SK-MEL-5 (cell line): ENCODE measurements around the gene SRSF12. TPM values are rescaled to one million over a fixed set of nuclear protein-coding genes. Genes with fewer than 3 reads are reported as not detected.

Experiments used
- DNase-seq: peaks from one replicate; pipeline ENCODE4 v3.0.0-alpha.2; 2016; ENCODE audit warnings: low read depth, low spot score
- in situ Hi-C: cut with HindIII; loops from 2 replicates; pipeline ENCODE4 v1.10.0; 2016; ENCODE audit warnings: low sequenced_read_pairs, high pct_unique_total_duplicates, low pct_unique_long_range_greater_than_20kb
- small RNA-seq, 2 experiments: library from RNA; depleted of rRNA; stranded (forward); fragments of <200 nt; gene quantifications; one replicate each; pipeline ENCODE3, GENCODE V24; 2014
- total RNA-seq: library from RNA; depleted of rRNA; stranded (reverse); fragments of >200 nt; shearing (Covaris generic); gene quantifications from 2 replicates; pipeline ENCODE4 v1.2.3, GENCODE V29; 2014; rRNA removed

Gene SRSF12
- total RNA-seq, 1 experiment from 2014 or later: 0.21 TPM

GRCh38 chr6:89054208-89054607 is 63.7 kb downstream of the SRSF12 start:
- in situ Hi-C loops: no loop called here
- DNase-seq: no peak

- in situ Hi-C loops: no loop called here
- no peak for DNase-seq
These were observed 66.2 kb downstream of the SRSF12 start for GRCh38 chr6:89051676-89052075.

- in situ Hi-C loops: no loop called here
- no peak for DNase-seq
These were observed 67.2 kb downstream of the SRSF12 start for GRCh38 chr6:89050697-89051096.

DNA sequence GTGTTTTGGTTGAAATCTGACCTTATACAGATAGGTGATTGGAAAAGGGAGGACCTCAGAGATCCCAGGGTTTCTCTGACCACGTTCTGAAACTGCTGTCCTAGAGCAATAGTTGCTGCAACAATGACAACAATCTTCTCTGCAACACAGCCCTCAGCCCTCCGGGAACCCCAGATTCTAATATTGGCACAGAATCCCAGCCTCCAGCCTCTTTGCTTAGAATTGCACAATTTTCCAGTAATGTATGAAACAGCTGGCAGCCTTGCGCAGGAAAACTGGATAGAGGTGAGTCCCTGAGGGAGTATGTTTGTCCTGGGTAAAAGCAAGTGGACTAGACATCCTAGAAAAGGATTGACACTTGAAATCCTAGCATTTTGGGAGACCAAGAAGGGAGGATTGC is 67.7 kb downstream of the SRSF12 start:
- in situ Hi-C loops: no loop called here
- DNase-seq: no peak

DNA sequence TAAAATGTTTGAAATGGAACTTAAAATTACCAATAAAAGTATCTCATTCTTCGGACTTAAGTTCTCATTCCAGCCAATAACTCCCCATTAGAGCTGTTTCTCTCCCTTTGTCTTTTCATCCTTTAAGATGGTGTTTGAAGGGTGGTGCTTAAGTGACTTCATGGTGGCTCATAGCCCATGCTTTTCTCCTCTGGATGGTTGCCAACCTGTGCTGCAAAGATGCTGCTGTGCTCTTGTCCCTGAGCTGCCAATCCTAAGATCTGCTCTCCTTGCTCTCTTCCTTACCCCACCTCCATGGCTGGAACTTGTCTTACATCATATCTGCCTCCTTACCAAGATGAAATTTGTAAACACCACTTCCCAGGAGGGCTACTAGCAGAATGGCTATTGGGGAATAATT is 68.9 kb downstream of the SRSF12 start:
- no peak for DNase-seq
- in situ Hi-C loops: no loop called here

GRCh38 chr6:89048288-89048923 is 69.5 kb downstream of the SRSF12 start:
- in situ Hi-C loops: no loop called here
- DNase-seq: no peak

- in situ Hi-C loops: no loop called here
- no peak for DNase-seq
These were observed 70.4 kb downstream of the SRSF12 start for GRCh38 chr6:89047473-89047872.

Small RNA genes lying within 50 kb of the gene (small RNA-seq; reads per million reads assigned to genes)
- gene RN7SL336P (0 reads per million in 2 experiments), gene RNU2-61P (0.25 to 2.2 reads per million in 2 experiments)

Other genes with a start within 250 kb of the SRSF12 start
- 22.4 and 23.7 TPM in 2 replicates for gene RNGTT, start 154.5 kb downstream of the SRSF12 start, total RNA-seq
- gene PNRC1, start 37.3 kb downstream of the SRSF12 start, total RNA-seq: 32.4 and 35.4 TPM in 2 replicates
- 13.9 and 14.2 TPM in 2 replicates for gene PM20D2, start 28.0 kb upstream of the SRSF12 start, total RNA-seq
- gene GABRR1, start 99.3 kb upstream of the SRSF12 start, total RNA-seq: not detected in 2 replicates
- gene GABRR2, start 197.2 kb upstream of the SRSF12 start, total RNA-seq: not detected in 2 replicates
- gene UBE2J1, start 234.7 kb upstream of the SRSF12 start, total RNA-seq: 46.1 and 47.8 TPM in 2 replicates